ENCODE data around the gene CLEC4D. TPM values are rescaled to one million over a fixed set of nuclear protein-coding genes. Genes with fewer than 3 reads are reported as not detected.

Gene CLEC4D
- polyA plus RNA-seq, 1 of the 3 experiments (the other 2 are of a cell fraction): not detected

DNA sequence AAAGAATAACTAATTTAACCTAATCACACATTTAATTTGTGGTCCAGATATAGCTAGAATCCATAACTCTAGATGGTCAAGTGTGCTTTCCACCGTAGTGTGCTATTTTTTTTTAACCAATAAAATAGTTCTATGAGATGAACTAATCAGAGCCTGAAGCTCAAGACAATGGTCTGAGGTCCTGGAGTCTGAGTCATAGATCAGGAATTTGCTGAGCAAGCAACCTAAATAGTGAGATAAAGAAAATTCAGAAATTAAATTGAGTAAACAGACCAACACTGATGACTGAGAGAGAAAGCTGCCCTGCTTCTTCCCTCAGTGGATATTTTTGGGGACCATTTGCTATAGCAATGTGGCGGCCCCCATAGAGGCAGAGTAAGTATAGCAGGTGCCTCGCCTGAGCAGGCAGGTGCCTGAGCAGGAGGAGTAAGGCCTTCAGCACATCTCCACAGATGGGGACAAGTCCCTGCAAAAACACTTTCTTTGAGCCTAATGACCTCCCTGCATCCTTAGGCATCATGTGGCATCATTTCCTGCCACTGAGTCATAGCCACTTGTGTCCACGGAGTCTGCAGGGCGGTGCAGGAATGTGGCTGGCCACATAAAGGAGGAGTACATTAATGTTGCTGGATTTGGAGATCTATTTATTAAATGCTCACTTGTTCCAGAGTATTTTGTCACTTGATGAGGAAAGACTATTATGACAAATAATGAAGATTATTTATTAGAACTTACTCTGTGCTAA lies 41.3 kb downstream of the CLEC4D start:
- CTCF ChIA-PET: interaction anchor here (6.0 kb wide), 1 partner anchor 10 kb away, joined by 31 read pairs; no protein-coding TSS in a partner anchor
- DNase-seq: no peak

More for the DNA sequence above, 41.3 kb downstream of the CLEC4D start:
- no peaks in the 10 kb centered on the region for H4K20me1 ChIP-seq (ENCODE audit: insufficient read depth)
- H2AFZ ChIP-seq (ENCODE audit: low read depth): no peak overlapping the region
- H3K4me2 ChIP-seq: no peak overlapping the region
- H3K79me2 ChIP-seq (ENCODE audit: insufficient read depth): no peaks in the 10 kb centered on the region
- H3F3A ChIP-seq (replicated peaks; ENCODE audit: insufficient read depth): no peaks in the 10 kb centered on the region
- no peaks in the 10 kb centered on the region for H3K9me2 ChIP-seq
- H3K9me3 ChIP-seq: no peaks in the 10 kb centered on the region
- POLR2A ChIA-PET: no interaction called here
- H3K27me3 ChIP-seq (ENCODE audit: insufficient read depth): no peaks in the 10 kb centered on the region
- no peak overlapping the region for H3K4me3 ChIP-seq (ENCODE audit: low read depth in 2 of 2, low read length in 1 of 2)
- no peaks in the 10 kb centered on the region for H3K4me1 ChIP-seq (ENCODE audit: control insufficient read depth in 1 of 2, insufficient read depth in 2 of 2, low read depth in 1 of 2, low read length in 1 of 2)
- no peak overlapping the region for H3K9ac ChIP-seq
- TF ChIP-seq TCF12 (IDR thresholded peaks at IDR 0.05) (no peak), ZBTB33 (IDR thresholded peaks at IDR 0.05; ENCODE audit: borderline replicate concordance, low read depth) (no peak), NRF1 (IDR thresholded peaks at IDR 0.05; ENCODE audit: low read depth, low read length) (no peak)
- TF ChIP-seq, protein P1, sequence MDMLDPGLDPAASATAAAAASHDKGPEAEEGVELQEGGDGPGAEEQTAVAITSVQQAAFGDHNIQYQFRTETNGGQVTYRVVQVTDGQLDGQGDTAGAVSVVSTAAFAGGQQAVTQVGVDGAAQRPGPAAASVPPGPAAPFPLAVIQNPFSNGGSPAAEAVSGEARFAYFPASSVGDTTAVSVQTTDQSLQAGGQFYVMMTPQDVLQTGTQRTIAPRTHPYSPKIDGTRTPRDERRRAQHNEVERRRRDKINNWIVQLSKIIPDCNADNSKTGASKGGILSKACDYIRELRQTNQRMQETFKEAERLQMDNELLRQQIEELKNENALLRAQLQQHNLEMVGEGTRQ (IDR thresholded peaks at IDR 0.05; ENCODE audit: borderline replicate concordance, low read depth, low read length): no peak
- TF ChIP-seq, protein P2, sequence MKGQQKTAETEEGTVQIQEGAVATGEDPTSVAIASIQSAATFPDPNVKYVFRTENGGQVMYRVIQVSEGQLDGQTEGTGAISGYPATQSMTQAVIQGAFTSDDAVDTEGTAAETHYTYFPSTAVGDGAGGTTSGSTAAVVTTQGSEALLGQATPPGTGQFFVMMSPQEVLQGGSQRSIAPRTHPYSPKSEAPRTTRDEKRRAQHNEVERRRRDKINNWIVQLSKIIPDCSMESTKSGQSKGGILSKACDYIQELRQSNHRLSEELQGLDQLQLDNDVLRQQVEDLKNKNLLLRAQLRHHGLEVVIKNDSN (IDR thresholded peaks at IDR 0.05; ENCODE audit: borderline replicate concordance, low read depth): no peak
- TF ChIP-seq, protein P3, sequence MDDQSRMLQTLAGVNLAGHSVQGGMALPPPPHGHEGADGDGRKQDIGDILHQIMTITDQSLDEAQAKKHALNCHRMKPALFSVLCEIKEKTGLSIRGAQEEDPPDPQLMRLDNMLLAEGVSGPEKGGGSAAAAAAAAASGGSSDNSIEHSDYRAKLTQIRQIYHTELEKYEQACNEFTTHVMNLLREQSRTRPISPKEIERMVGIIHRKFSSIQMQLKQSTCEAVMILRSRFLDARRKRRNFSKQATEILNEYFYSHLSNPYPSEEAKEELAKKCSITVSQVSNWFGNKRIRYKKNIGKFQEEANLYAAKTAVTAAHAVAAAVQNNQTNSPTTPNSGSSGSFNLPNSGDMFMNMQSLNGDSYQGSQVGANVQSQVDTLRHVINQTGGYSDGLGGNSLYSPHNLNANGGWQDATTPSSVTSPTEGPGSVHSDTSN (IDR thresholded peaks at IDR 0.05): no peak
- H3K36me3 ChIP-seq (replicated peaks in 1 of 2; ENCODE audit: control insufficient read depth in 1 of 2, insufficient read depth in 2 of 2, low read length in 1 of 2): no peaks in the 10 kb centered on the region
- no peak overlapping the region for H3K27ac ChIP-seq (ENCODE audit: low read depth in 2 of 2, low read length in 1 of 2)
- WGBS (ENCODE audit: low lambda C conversion rate): 12% methylated on average over 5 of the region's 5 CpGs

Data from SK-N-SH (cell line).